Measurements from ENCODE around the gene RHOJ. TPM values are rescaled to one million over a fixed set of nuclear protein-coding genes. Genes with fewer than 3 reads are reported as not detected.
"Not testable (repeated sequence)": the region's sequence is repeated elsewhere in the genome, so short reads cannot be mapped to it uniquely, and the experiment has no call there.

The RHOJ gene
- total RNA-seq, 1 donor from 2014 or later, result 29.2 TPM

DNA sequence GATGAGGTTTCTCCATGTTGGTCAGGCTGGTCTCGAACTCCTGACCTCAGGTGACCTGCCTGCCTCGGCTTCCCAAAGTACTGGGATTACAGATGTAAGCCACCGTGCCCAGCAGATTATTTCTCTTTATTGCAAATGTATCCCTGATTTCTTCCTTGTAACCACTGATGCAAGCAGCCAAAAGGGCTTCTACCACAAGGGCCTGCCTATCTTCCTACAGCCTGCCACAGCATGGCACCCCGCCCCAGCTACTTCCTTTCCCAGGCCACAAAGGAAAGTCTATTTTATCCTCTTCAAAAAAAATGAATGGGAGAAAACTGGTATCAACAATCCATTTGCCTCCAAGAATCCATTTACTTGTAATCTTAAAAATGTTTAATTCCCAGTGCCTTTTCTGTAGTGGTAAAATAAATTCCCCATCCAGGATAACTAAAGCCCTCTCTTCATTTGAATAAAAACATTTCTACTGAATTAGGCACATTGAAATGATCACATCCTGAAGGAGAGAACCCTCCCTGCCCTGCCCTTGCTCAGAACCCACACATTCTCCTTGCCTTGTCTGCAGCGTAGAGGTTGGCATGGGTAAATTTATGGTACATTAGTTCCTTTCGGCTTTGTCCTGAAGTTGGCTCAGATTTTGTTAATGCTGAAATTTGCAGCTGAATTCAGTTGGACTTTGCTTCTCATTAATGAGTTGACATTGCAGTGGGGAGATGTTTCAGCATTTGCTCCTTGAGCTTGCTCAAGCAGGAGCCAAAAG, 95.3 kb downstream of the RHOJ start:
- ATAC-seq (no peak), DNase-seq (no peak)
- H3K36me3 ChIP-seq, result no peaks in the 10 kb centered on the region
- H3K4me1 ChIP-seq, result no peaks in the 10 kb centered on the region
- H3K27me3 ChIP-seq (ENCODE audit: low read depth), result no peaks in the 10 kb centered on the region
- intact Hi-C loops (cut with DNase I), result no loop called here
- no peak overlapping the region for H3K27ac ChIP-seq
- TF ChIP-seq, protein P1, sequence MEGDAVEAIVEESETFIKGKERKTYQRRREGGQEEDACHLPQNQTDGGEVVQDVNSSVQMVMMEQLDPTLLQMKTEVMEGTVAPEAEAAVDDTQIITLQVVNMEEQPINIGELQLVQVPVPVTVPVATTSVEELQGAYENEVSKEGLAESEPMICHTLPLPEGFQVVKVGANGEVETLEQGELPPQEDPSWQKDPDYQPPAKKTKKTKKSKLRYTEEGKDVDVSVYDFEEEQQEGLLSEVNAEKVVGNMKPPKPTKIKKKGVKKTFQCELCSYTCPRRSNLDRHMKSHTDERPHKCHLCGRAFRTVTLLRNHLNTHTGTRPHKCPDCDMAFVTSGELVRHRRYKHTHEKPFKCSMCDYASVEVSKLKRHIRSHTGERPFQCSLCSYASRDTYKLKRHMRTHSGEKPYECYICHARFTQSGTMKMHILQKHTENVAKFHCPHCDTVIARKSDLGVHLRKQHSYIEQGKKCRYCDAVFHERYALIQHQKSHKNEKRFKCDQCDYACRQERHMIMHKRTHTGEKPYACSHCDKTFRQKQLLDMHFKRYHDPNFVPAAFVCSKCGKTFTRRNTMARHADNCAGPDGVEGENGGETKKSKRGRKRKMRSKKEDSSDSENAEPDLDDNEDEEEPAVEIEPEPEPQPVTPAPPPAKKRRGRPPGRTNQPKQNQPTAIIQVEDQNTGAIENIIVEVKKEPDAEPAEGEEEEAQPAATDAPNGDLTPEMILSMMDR (IDR thresholded peaks at IDR 0.05), result no peak
- H3K4me3 ChIP-seq, result no peak overlapping the region
- H3K9me3 ChIP-seq, result no peaks in the 10 kb centered on the region

DNA sequence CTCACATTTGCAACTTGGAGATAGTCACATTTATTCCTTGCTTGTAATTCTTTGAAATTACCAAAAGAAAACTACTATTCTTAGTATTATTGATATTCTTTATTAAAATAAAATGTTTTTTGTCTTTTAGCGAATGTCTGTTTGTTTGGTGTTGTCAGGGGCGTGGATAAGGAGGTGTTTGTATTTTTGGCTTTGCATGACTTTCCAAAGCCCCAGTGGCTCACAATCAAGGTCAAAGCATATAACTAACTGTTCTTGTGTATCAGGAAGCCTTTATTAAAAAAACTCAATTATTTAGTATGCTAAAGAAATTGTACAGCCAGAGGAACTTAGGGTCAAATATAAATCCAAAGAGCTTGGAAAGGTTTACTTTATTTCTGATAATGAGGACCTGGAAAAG, 96.6 kb downstream of the RHOJ start:
- H3K27ac ChIP-seq, result no peak overlapping the region
- DNase-seq, result no peak
- H3K36me3 ChIP-seq, result no peaks in the 10 kb centered on the region
- intact Hi-C loops (cut with DNase I), result no loop called here
- ATAC-seq, result no peak
- no peaks in the 10 kb centered on the region for H3K4me1 ChIP-seq
- H3K27me3 ChIP-seq (ENCODE audit: low read depth), result no peaks in the 10 kb centered on the region
- H3K4me3 ChIP-seq, result no peak overlapping the region
- H3K9me3 ChIP-seq, result no peaks in the 10 kb centered on the region
- TF ChIP-seq, protein P1 (IDR thresholded peaks at IDR 0.05), result no peak

DNA sequence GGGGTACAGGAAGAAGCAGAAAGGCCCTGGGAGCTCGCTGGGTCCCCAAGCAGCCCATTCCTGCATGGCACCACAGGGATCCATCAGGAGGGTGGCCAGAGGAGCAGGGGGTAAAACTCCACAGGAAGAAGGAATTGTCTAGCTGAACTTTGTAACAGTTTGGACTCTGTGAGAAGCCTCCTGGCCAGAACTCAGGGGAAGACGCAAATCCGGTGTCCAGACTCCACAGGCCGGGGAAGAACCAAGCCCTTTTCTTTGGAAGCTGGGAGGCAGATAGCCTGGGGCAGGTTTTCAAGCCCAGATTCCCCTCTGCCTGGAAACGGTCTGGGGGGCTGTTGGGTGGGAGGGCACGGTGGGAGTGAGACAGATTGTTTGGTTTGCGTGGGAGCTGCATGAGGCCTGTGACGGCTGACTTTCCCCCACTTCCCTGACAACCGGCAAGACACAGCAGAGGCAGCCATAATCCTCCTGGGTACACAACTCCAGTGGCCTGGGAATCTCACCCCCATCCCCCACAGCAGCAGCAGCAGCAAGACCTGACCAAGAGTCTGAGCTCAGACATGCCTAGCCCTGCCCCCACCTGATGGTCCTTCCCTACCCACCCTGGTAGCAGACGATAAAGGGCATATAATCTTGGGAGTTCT, 97.8 kb downstream of the RHOJ start:
- DNase-seq (no peak), ATAC-seq (no peak)
- Histone ChIP-seq H3K27ac (no peak overlapping the region), H3K4me1 (no peaks in the 10 kb centered on the region), H3K4me3 (no peak overlapping the region), H3K36me3 (no peaks in the 10 kb centered on the region), H3K9me3 (no peaks in the 10 kb centered on the region), H3K27me3 (ENCODE audit: low read depth) (no peaks in the 10 kb centered on the region)
- intact Hi-C loops (cut with DNase I), result no loop called here
- TF ChIP-seq, protein P1 (IDR thresholded peaks at IDR 0.05), result no peak

DNA sequence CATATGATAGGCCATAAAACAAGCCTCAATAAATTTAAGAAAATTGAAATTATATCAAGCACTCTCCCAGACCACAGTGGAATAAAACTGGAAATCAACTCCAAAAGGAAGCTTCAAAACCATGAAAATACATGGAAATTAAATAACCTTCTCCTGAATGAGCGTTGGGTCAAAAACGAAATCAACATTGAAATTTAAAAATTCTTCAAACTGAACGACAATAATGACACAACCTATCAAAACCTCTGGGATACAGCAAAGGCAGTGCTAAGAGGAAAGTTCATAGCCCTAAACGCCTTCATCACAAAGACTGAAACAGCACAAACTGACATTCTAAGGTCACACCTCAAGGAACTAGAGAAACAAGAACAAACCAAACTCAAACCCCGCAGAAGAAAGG, 100.2 kb downstream of the RHOJ start:
- H3K27ac ChIP-seq; H3K36me3 ChIP-seq; H3K4me1 ChIP-seq; DNase-seq; H3K27me3 ChIP-seq (ENCODE audit: low read depth); H3K9me3 ChIP-seq; intact Hi-C loops (cut with DNase I); ATAC-seq; H3K4me3 ChIP-seq: not testable (repeated sequence)

DNA sequence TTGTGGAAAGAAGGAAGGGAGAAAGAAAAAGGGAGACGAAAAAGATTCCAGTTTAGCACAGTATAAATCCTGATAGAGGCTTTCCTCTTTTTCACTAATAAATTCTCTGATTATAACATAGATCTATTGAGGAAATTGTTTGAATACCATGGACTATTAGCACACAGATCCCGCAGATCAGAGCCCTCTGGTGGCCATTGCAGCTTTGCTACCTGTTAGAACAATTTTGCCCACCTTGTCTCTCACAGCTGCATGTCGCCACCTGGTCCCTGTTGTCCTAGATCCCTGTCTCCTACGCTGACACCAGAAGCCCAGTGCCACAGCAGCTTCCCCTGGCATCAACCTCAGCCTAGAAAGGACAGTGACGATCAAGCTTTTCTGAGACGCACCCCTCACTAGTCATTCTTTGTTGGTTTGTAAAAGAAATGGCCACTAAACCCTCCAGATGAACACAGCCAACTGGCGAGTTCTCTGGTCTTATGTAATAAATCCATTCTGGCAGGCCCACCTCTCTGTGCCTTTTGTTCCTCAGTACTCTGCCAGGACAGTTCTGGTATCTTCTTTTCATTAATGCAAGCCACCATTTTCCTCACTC, 104.6 kb downstream of the RHOJ start:
- DNase-seq (no peak), ATAC-seq (no peak)
- no peaks in the 10 kb centered on the region for H3K27me3 ChIP-seq (ENCODE audit: low read depth)
- TF ChIP-seq, protein P1 (IDR thresholded peaks at IDR 0.05), result peak; percentile 39
- intact Hi-C loops (cut with DNase I), result no loop called here
- no peaks in the 10 kb centered on the region for H3K9me3 ChIP-seq
- H3K27ac ChIP-seq, result no peak overlapping the region
- no peaks in the 10 kb centered on the region for H3K4me1 ChIP-seq
- H3K36me3 ChIP-seq, result no peaks in the 10 kb centered on the region
- H3K4me3 ChIP-seq, result no peak overlapping the region

DNA sequence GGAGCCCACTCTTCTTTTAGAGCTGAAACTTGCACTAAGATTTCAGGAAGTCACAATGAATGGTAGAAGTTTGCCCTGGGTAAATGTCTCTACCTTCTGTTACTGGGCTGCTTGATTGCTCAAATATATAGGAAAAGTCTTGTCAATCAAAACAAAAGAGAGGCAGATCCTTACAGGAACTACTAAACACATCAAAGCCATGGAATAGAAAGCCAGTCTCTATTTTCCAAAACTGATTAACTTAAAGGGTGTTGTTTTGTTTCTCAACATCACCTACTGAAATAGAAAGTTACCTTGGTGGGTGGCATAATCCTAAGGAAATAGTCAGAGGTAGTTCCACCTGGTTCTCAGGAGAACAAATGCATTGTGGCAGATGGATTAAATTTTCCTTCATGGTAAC, 114.6 kb downstream of the RHOJ start, which contains the start of gene GPHB5:
GPHB5 (minus strand) TSS at position 101 of the 400 bp plus-strand sequence. CDS start 1,086 bp downstream, outside the sequence.
- H3K4me3 ChIP-seq, result no peak within 1 kb of the TSS
- ATAC-seq (no peak), DNase-seq (no peak)
- H3K36me3 ChIP-seq, result no peaks in the 10 kb centered on the region
- H3K27ac ChIP-seq, result no peak within 1 kb of the TSS
- no peaks in the 10 kb centered on the region for H3K4me1 ChIP-seq
- intact Hi-C loops (cut with DNase I), result no loop called here
- H3K9me3 ChIP-seq, result no peaks in the 10 kb centered on the region
- TF ChIP-seq, protein P1 (IDR thresholded peaks at IDR 0.05), result no peak
- H3K27me3 ChIP-seq (ENCODE audit: low read depth), result no peaks in the 10 kb centered on the region

Data from lower lobe of right lung (tissue), 2 donors.